H1 (cell line): ENCODE measurements around the gene ZNF501. TPM values are rescaled to one million over a fixed set of nuclear protein-coding genes. Genes with fewer than 3 reads are reported as not detected.
A peak's percentile ranks its signal among the peaks of the same experiment; 100 is the strongest.

Source experiments
- CTCF ChIA-PET: fragments of 300-600 bp; sonication (Branson Sonifier 250); formaldehyde crosslinking; loops from one replicate; lab custom pipeline; 2021; ENCODE audit not compliant: partially characterized antibody; lab: Charles Lee
- POLR2A ChIA-PET: fragments of 300-600 bp; sonication (Branson Sonifier 250); formaldehyde crosslinking; loops from one replicate; lab custom pipeline; 2021; ENCODE audit warnings: inconsistent platforms; ENCODE audit not compliant: partially characterized antibody; lab: Charles Lee
- DNase-seq, 2 experiments: peaks; one replicate each; pipeline versions ENCODE4 v3.0.0 to v3.0.0-alpha.2; 2010 to 2022; ENCODE audit warnings: low spot score in 2 of 2, low read depth in 1 of 2, mixed read lengths in 1 of 2
- FAIRE-seq: peaks from 2 replicates; lab custom pipeline; 2011; peaks lifted over from hg19 to GRCh38; lab: Jason Lieb, UNC
- H2AFZ ChIP-seq: 2 replicates; pipeline ENCODE4 v1.8.1; 2012; ENCODE audit warnings: low read length, inconsistent platforms
- H2AK5ac ChIP-seq: 2 replicates; pipeline ENCODE4 v1.6.1; 2013; ENCODE audit warnings: low read depth, low read length
- H2BK120ac ChIP-seq: replicated peaks from 2 replicates; pipeline ENCODE3; 2013; ENCODE audit warnings: low read depth, low read length, inconsistent platforms
- H2BK12ac ChIP-seq: 2 replicates; pipeline ENCODE4 v1.6.1; 2013; ENCODE audit warnings: low read depth, low read length
- H2BK15ac ChIP-seq: 2 replicates; pipeline ENCODE4 v1.6.1; 2013; ENCODE audit warnings: low read length
- H2BK20ac ChIP-seq: 2 replicates; pipeline ENCODE4 v1.6.1; 2013; ENCODE audit warnings: low read length
- H2BK5ac ChIP-seq: 2 replicates; pipeline ENCODE4 v1.6.1; 2013; ENCODE audit warnings: low read depth, low read length
- H3K14ac ChIP-seq: 2 replicates; pipeline ENCODE4 v1.6.1; 2013; ENCODE audit warnings: inconsistent platforms; ENCODE audit not compliant: insufficient read length
- H3K18ac ChIP-seq: 2 replicates; pipeline ENCODE4 v1.6.1; 2013; ENCODE audit warnings: low read length; ENCODE audit errors: extremely low read depth
- H3K23ac ChIP-seq: 2 replicates; pipeline ENCODE4 v1.6.1; 2013; ENCODE audit warnings: inconsistent platforms; ENCODE audit not compliant: insufficient read length
- H3K23me2 ChIP-seq: 2 replicates; pipeline ENCODE4 v1.6.1; 2013; ENCODE audit warnings: low read depth, low read length
- H3K27ac ChIP-seq: 2 replicates; pipeline ENCODE4 v1.6.1; 2011; ENCODE audit warnings: low read depth, low read length, inconsistent platforms
- H3K27me3 ChIP-seq, 4 experiments: replicated peaks in 1 of 4; 1 replicate in 1 of 4; 2 replicates in 3 of 4; pipeline versions ENCODE4 v1.6.1 to v1.8.1; 2011 to 2013; ENCODE audit warnings: low read length in 3 of 4, mild to moderate bottlenecking in 3 of 4, inconsistent platforms in 2 of 4, mixed read lengths in 2 of 4, moderate library complexity in 1 of 4; ENCODE audit not compliant: control insufficient read depth in 3 of 4, insufficient read depth in 3 of 4; ENCODE audit errors: extremely low read depth in 1 of 4
- H3K36me3 ChIP-seq, 4 experiments: 2 replicates each; pipeline versions ENCODE4 v1.6.1 to v1.8.1; 2011 to 2013; ENCODE audit warnings: mild to moderate bottlenecking in 4 of 4, low read length in 3 of 4, moderate library complexity in 2 of 4, control low read depth in 1 of 4, inconsistent platforms in 1 of 4; ENCODE audit not compliant: insufficient read depth in 4 of 4, control insufficient read depth in 2 of 4
- H3K4ac ChIP-seq: replicated peaks from 2 replicates; pipeline ENCODE3; 2013; ENCODE audit warnings: low read length, low read depth, mixed read lengths, inconsistent platforms; ENCODE audit not compliant: insufficient read length
- H3K4me1 ChIP-seq, 4 experiments: replicated peaks in 1 of 4; 1 replicate in 1 of 4; 2 replicates in 3 of 4; pipeline versions ENCODE4 v1.6.1 to v1.8.1; 2011 to 2013; ENCODE audit warnings: low read length in 3 of 4, inconsistent platforms in 2 of 4, mixed read lengths in 1 of 4; ENCODE audit not compliant: insufficient read depth in 4 of 4, control insufficient read depth in 3 of 4
- H3K4me2 ChIP-seq, 2 experiments: 2 replicates each; pipeline versions ENCODE4 v1.6.1 to v1.8.1; 2011 to 2013; ENCODE audit warnings: low read depth in 2 of 2, low read length in 2 of 2, control low read depth in 1 of 2, inconsistent platforms in 1 of 2, mild to moderate bottlenecking in 1 of 2; ENCODE audit not compliant: insufficient read depth in 1 of 2
- H3K4me3 ChIP-seq, 4 experiments: fragments of 200-600, 300-600 bp in 1 of 4; sonication (generic), shearing (Covaris generic), sonication (Bioruptor Twin) in 1 of 4; 2 replicates each; pipeline versions ENCODE4 v1.5.1 to v1.8.1; 2011 to 2016; ENCODE audit warnings: low read length in 4 of 4, low read depth in 3 of 4, control low read depth in 2 of 4, inconsistent platforms in 2 of 4, mild to moderate bottlenecking in 2 of 4, mixed read lengths in 1 of 4, moderate library complexity in 1 of 4; ENCODE audit not compliant: insufficient read depth in 2 of 4; ENCODE audit errors: extremely low read depth in 1 of 4
- H3K56ac ChIP-seq: replicated peaks from 2 replicates; pipeline ENCODE3; 2013; ENCODE audit warnings: low read depth, mild to moderate bottlenecking, mixed read lengths, low read length, inconsistent platforms; ENCODE audit not compliant: insufficient read length
- H3K79me1 ChIP-seq: 2 replicates; pipeline ENCODE4 v1.6.1; 2013; ENCODE audit warnings: low read depth, low read length, control low read depth
- H3K79me2 ChIP-seq, 2 experiments: 2 replicates each; pipeline versions ENCODE4 v1.6.1 to v1.8.1; 2012 to 2013; ENCODE audit warnings: low read length in 2 of 2, mild to moderate bottlenecking in 2 of 2, inconsistent platforms in 1 of 2; ENCODE audit not compliant: insufficient read depth in 2 of 2, control insufficient read depth in 1 of 2
- H3K9ac ChIP-seq, 4 experiments: replicated peaks in 1 of 4; 1 replicate in 1 of 4; 2 replicates in 3 of 4; pipeline versions ENCODE4 v1.6.1 to v1.8.1; 2011 to 2013; ENCODE audit warnings: low read depth in 3 of 4, low read length in 3 of 4, control low read depth in 2 of 4, mild to moderate bottlenecking in 2 of 4, moderate library complexity in 2 of 4, inconsistent platforms in 1 of 4; ENCODE audit errors: extremely low read depth in 1 of 4
- H3K9me3 ChIP-seq, 2 experiments: 2 replicates each; pipeline versions ENCODE4 v1.6.1 to v1.8.1; 2012 to 2013; ENCODE audit warnings: mild to moderate bottlenecking in 2 of 2, moderate library complexity in 2 of 2, control low read depth in 1 of 2, inconsistent platforms in 1 of 2, low read depth in 1 of 2, low read length in 1 of 2, mixed read lengths in 1 of 2; ENCODE audit not compliant: insufficient read depth in 2 of 2
- H4K20me1 ChIP-seq, 2 experiments: replicated peaks in 1 of 2; 2 replicates each; pipeline versions ENCODE3 to v1.8.1; 2011 to 2013; ENCODE audit warnings: inconsistent platforms in 2 of 2, low read length in 2 of 2, mild to moderate bottlenecking in 1 of 2; ENCODE audit not compliant: insufficient read depth in 2 of 2, control insufficient read depth in 1 of 2
- H4K5ac ChIP-seq: 2 replicates; pipeline ENCODE4 v1.6.1; 2013; ENCODE audit warnings: low read length, low read depth, mixed read lengths, inconsistent platforms; ENCODE audit not compliant: insufficient read length
- H4K8ac ChIP-seq: 2 replicates; pipeline ENCODE4 v1.8.0; 2013; ENCODE audit warnings: mild to moderate bottlenecking, moderate library complexity, low read length, inconsistent platforms; ENCODE audit not compliant: insufficient read depth; ENCODE audit errors: extremely low read depth
- H4K91ac ChIP-seq: replicated peaks from 2 replicates; pipeline ENCODE3; 2013; ENCODE audit warnings: low read length, mixed read lengths, inconsistent platforms; ENCODE audit not compliant: insufficient read length
- E2F6 ChIP-seq: IDR thresholded peaks from 2 replicates; pipeline ENCODE4 v1.6.1; 2012; ENCODE audit warnings: inconsistent platforms
- EZH2 ChIP-seq: fragments of 200-600 bp; sonication (generic); IDR thresholded peaks from 2 replicates; pipeline ENCODE4 v1.7.1; 2012; ENCODE audit warnings: low read depth, mild to moderate bottlenecking, moderate library complexity, low read length, inconsistent platforms; ENCODE audit not compliant: severe bottlenecking
- GABPA ChIP-seq: IDR thresholded peaks from 2 replicates; pipeline ENCODE4 v1.6.1; 2011; ENCODE audit warnings: mild to moderate bottlenecking, low read length, moderate library complexity, borderline replicate concordance; ENCODE audit not compliant: insufficient read depth
- PHF8 ChIP-seq: fragments of 200-600 bp; sonication (generic); conservative IDR thresholded peaks from 2 replicates; pipeline ENCODE4 v1.7.1; 2012; ENCODE audit warnings: low read depth, mild to moderate bottlenecking, inconsistent platforms, low read length, moderate library complexity
- POLR2AphosphoS5 ChIP-seq: IDR thresholded peaks from 2 replicates; pipeline ENCODE4 v1.6.1; 2011; ENCODE audit warnings: low read depth, low read length
- POU5F1 ChIP-seq: IDR thresholded peaks from 2 replicates; pipeline ENCODE4 v1.6.1; 2011; ENCODE audit warnings: low read depth, mild to moderate bottlenecking, low read length, moderate library complexity
- RXRA ChIP-seq: IDR thresholded peaks from 2 replicates; pipeline ENCODE4 v1.6.1; 2011; ENCODE audit warnings: low read depth, mild to moderate bottlenecking, low read length, moderate library complexity; ENCODE audit not compliant: insufficient read depth
- SP4 ChIP-seq: IDR thresholded peaks from 2 replicates; pipeline ENCODE4 v1.6.1; 2012; ENCODE audit warnings: low read length, inconsistent platforms
- TAF7 ChIP-seq: optimal IDR thresholded peaks from 2 replicates; pipeline ENCODE3; 2011; ENCODE audit warnings: low read depth, mild to moderate bottlenecking, inconsistent platforms, low read length, moderate library complexity, borderline replicate concordance
- TBP ChIP-seq: IDR thresholded peaks from 2 replicates; pipeline ENCODE4 v1.6.1; 2011; ENCODE audit warnings: low read depth, low read length, improper control_type of control experiment
- TCF12 ChIP-seq: IDR thresholded peaks from 2 replicates; pipeline ENCODE4 v1.6.1; 2011; ENCODE audit warnings: low read depth, mild to moderate bottlenecking, low read length
- WGBS, 2 experiments: shearing (Covaris generic) in 1 of 2; methylation state at CpG; one replicate each; pipeline versions ENCODE4 v1.1.6 to v1.1.7; 2013 to 2015; ENCODE audit warnings: low lambda C conversion rate in 2 of 2, mixed read lengths in 2 of 2, inconsistent platforms in 1 of 2, low coverage in 1 of 2, missing lambda C conversion rate in 1 of 2; ENCODE audit not compliant: insufficient replicate concordance in 2 of 2, insufficient coverage in 1 of 2, insufficient read length in 1 of 2; ENCODE audit errors: extremely low coverage in 1 of 2, missing lambda C conversion rate in 1 of 2; 5-methylcytosine and 5-hydroxymethylcytosine counted together
- polyA plus RNA-seq, 7 experiments: library from polyadenylated mRNA; depleted of rRNA in 3 of 7; stranded (reverse) in 5 of 7; unstranded in 2 of 7; fragments of >200 nt in 5 of 7; fragments of 200-250 nt in 2 of 7; gene quantifications; 1 replicate in 5 of 7; 2 replicates in 1 of 7; 4 replicates in 1 of 7; pipeline versions ENCODE4 v1.2.1 to v1.2.3, GENCODE V29; 2011 to 2013; ENCODE audit warnings: missing spikeins in 2 of 7, mixed read lengths in 2 of 7
- total RNA-seq: library from RNA; stranded (reverse); fragmentation: NEBNext Ultra II Directional; extraction: Animal tissue kit (Norgen Biotek cat#: 25700); gene quantifications from 2 replicates; pipeline ENCODE4 v1.2.1, GENCODE V29; 2021

ZNF501 gene
- total and polyA plus RNA-seq, 2 of the 8 experiments (the other 6 are each of a cell fraction or from before 2014, with no cell fraction given), result 1.6 to 5.3 TPM

- H3K4ac ChIP-seq, result peak within 1 kb of the TSS; percentile 59
- CTCF ChIA-PET, result interaction anchor here (0.9 to 1.2 kb wide), 2 partner anchors 22 to 197 kb away, joined by 4 to 5 read pairs; no protein-coding TSS in a partner anchor
- H3K79me2 ChIP-seq, result peaks cover 4 to 77% of the 10 kb centered on the region in 2 experiments; a peak in 3 of 4 replicates
- TF ChIP-seq POU5F1 (no peak), SP4 (peak; percentile 93), RXRA (no peak), POLR2AphosphoS5 (peak; percentile 83), TAF7 (peak; percentile 42), TBP (peak; percentile 91), TCF12 (no peak), EZH2 (no peak), GABPA (no peak), E2F6 (peak; percentile 73), PHF8 (peak; percentile 98)
These were observed 32.2 kb downstream of the ZNF501 start, which contains the start of the genes KIAA1143 and KIF15 for GRCh38 chr3:44761424-44762169. TSS of gene KIAA1143 (minus strand) at chr3:44761619. CDS start at chr3:44761602, 17 bp downstream. TSS of gene KIF15 (plus strand) at chr3:44761794. CDS start at chr3:44761866, 72 bp downstream.

More at GRCh38 chr3:44761424-44762169, 32.2 kb downstream of the ZNF501 start, which contains the start of the genes KIAA1143 and KIF15:
- peak within 1 kb of the TSS; percentile 80 to 94 (median 93) for H3K9ac ChIP-seq
- H3K56ac ChIP-seq, result peak within 1 kb of the TSS; percentile 84
- peak within 1 kb of the TSS; percentile 92 for H3K27ac ChIP-seq
- H2BK5ac ChIP-seq, result peak within 1 kb of the TSS; percentile 93
- FAIRE-seq (no peak), DNase-seq (peak; percentile 91 to 98)
- no peaks in the 10 kb centered on the region; a peak in 1 of 7 replicates for H3K4me1 ChIP-seq
- no peaks in the 10 kb centered on the region for H3K27me3 ChIP-seq
- peak within 1 kb of the TSS; percentile 89; the same call in 1 of the 2 replicates for H3K18ac ChIP-seq
- 3% methylated on average over 57 of the region's 64 CpGs; no CpG with 5 or more reads in 1 of the 2 experiments for WGBS, 2 experiments
- peaks cover 0 to 4% of the 10 kb centered on the region in 2 experiments; a peak in 2 of 4 replicates for H3K9me3 ChIP-seq
- H2BK12ac ChIP-seq, result peak within 1 kb of the TSS; percentile 64; the same call in 1 of the 2 replicates
- H2BK20ac ChIP-seq, result no peak within 1 kb of the TSS
- H2AFZ ChIP-seq, result peak within 1 kb of the TSS; percentile 95
- POLR2A ChIA-PET, result interaction anchor here (0.6 to 4.1 kb wide), 43 partner anchors 9 to 946 kb away, joined by 3 to 37 read pairs (median 3); partner anchors contain the start of genes TCAIM, ZNF197, ZNF35 and ZNF501
- H3K23ac ChIP-seq, result no peak within 1 kb of the TSS
- no peak within 1 kb of the TSS for H2BK120ac ChIP-seq
- peaks cover 2 to 30% (median 16%) of the 10 kb centered on the region in 4 experiments for H3K36me3 ChIP-seq
- peaks cover 7% of the 10 kb centered on the region; the same call in 1 of the 2 replicates for H3K79me1 ChIP-seq
- peak within 1 kb of the TSS; percentile 68 to 72 for H3K4me2 ChIP-seq
- H3K4me3 ChIP-seq, result peak within 1 kb of the TSS; percentile 89 to 97 (median 92)
- H2BK15ac ChIP-seq, result no peak within 1 kb of the TSS
- H3K23me2 ChIP-seq, result peaks cover 2% of the 10 kb centered on the region; the same call in 1 of the 2 replicates
- H4K5ac ChIP-seq, result peak within 1 kb of the TSS; percentile 92
- no peak within 1 kb of the TSS for H3K14ac ChIP-seq
- H2AK5ac ChIP-seq, result no peak within 1 kb of the TSS
- H4K20me1 ChIP-seq, result no peaks in the 10 kb centered on the region
- peak within 1 kb of the TSS; percentile 56 for H4K91ac ChIP-seq
- H4K8ac ChIP-seq, result peak within 1 kb of the TSS; percentile 98
